Non-pigmented ciliary epithelial cell (primary cell): ENCODE data around the gene CUL2.
"Not testable (repeated sequence)": the region's sequence is repeated elsewhere in the genome, so short reads cannot be mapped to it uniquely, and the experiment has no call there.

Experiments used
- DNase-seq: peaks from one replicate; pipeline ENCODE4 v3.0.0-alpha.2; 2010; ENCODE audit warnings: low read depth

Gene CUL2

GRCh38 chr10:35090162-35090954, at the start of gene CUL2:
TSS of gene CUL2 (minus strand) at chr10:35090341. CDS start at chr10:35071317, 19,024 bp downstream.
- peak; percentile 86 for DNase-seq

DNA sequence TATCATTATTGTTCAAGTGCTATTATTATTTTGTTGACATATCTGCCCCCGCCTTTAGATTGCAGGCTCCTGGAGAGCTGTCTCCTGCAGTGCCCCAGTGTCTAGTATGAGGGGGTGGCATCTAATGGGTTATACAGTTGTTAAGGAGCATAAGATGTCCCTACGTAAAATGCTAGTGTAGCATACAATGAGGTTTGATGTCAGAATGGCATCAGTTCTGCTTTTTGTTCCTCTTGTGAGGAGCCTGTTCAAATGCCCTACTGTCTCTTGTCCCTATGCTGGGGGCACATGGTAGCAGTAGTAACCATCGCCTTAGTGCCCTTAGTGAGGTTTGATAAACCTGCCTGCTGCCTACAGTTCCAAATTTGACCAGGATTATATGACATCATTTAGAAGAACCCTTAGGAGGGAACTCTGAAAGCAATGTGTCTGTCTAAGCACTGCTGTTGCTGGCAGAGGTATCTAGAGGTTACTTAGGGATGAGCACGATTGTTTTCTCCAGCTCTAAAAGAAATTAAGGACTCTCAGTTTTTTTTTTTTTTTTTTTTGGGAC, 46.2 kb upstream of the CUL2 start:
- no peak for DNase-seq

DNA sequence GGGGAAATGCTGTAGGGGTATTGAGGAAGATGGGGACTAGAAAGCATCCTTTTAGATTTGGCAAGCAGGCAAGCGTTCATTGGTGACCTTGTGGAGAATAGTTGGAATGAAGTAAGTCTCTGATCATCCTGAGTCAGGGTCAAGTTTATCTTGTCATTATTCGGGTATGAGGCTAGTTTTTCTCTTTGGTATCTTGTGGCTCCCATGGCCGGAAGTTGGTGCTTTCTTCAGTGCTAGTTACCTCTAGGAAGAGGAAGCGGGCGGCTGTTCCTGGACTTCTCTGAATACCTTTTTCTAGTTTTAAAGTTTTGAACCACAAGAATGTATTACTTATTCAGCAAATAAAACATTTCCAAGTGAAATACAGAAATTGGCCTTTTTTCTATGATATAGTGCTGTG, 45.7 kb upstream of the CUL2 start:
- no peak for DNase-seq

DNA sequence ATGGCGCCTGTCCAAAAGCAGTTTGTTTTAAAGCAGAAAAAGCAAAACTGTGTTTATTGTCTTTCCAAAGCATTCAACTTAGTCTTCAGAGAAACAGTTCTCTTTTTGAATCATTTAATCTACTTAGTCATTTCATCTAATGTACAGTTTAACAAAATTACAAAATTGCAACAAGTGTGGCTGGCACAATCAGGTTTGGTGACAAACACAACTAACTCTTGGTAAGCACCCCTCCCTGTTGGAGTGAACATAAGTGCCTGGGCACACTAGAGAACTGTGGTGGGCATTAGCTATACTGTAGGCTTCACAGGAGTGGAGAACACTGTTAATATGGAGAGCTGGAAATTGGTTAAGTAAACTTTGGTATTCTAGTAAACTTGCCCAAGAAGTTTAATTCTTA, 43.4 kb upstream of the CUL2 start:
- no peak for DNase-seq

DNA sequence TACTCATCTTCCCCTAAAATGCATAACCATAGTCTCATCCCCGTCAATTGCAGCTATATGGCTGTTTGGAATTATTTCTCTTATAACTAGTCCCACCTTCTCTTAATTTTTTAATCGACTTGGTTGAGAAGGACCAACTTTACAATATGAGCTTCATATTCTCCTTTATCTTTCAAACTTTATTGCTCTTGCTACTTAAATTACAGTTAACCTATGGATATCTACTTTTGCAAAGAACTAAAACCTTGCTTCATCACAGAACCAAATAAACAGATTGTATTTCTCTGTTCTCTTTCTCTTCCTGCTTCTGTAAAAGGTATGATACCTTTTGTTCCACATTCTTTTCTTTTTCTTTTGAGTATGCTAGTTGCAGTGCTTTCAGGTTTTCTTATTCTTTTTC, 42.6 kb upstream of the CUL2 start:
- DNase-seq, result no peak

DNA sequence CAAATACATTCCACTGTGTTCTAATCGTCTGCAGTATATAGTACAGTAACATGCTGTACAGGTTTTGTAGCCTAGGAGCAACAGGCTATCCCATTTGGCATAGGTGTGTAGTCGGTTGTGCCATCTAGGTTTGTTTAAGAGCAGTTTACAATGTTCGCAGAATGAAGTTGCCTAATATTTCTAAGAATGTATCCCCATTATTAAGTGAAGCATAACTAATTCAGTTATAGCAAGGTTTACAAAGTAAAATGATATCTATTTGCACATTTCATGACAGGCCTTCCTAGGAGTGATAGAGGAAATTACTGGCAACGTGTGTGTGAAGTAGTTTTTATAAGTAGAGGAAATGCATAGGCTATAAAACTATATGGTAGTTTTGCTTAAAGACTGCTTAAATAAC, 40.5 kb upstream of the CUL2 start:
- DNase-seq, result no peak

DNA sequence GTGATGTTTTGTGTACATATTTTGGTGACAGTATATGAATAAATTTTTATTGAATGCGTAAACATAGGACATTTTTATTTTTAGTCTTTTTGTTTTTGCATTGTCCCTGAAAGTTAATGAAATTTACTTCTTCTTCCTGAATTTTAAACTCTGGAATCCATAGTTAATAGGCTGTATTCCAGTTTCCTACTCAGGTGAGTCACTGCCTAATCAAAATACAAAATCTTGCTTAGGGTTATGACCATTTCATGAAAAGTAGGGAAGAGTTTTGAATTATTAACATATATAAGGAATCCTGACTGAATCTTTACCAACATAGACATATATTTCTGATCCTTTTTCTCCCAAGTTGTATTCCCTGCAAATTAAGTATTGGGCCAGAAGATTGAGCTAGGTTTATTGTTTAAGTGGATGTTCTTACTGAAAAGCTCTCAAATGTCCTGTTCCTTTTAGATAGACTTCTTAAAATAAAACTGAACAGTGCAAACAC, 39.1 kb upstream of the CUL2 start:
- no peak for DNase-seq

GRCh38 chr10:35127289-35127891, 37.2 kb upstream of the CUL2 start:
- no peak for DNase-seq

DNA sequence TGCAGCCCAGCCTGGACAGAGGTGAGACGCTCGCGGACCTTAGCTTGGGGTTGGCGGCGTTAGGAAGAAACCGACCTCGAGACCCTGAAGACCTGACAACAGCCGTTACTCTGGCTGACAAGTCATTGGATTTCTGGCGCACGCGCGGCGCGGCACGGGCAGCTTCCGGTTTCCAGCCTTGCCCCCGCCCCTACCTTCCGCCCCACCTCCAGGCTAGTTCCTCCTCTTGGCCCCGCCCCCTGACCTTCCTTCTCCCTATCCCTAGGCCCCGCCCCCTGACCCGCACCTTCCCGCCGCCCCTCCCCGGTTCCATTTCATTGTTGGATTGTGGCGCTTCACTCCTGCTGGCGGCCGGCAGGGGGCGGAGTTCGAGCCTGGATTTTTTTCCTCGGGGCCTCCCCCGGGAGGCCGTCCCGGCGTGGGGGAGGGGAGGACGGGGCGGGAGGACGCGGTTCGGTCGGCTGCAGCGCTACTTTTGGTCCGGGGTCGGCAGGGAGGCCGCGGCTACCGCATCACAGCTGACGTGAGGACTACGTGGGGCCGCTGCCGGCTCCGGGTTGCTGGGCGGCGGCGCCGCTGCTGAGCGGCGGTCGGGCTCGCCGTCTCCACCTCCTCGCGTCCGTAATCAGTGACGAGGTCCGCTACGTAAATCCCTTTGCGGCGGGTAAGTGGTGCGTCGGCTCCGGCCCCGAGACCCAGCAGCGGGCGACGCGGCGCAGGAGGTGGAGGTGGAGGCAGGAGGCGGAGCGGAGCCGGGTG, 36.6 kb upstream of the CUL2 start, which contains the start of gene CREM:
Gene CREM, plus strand, starts transcription at position 317 of the 759 bp plus-strand sequence. CDS start 10,990 bp downstream, outside the sequence.
- peak; percentile 66 for DNase-seq

DNA sequence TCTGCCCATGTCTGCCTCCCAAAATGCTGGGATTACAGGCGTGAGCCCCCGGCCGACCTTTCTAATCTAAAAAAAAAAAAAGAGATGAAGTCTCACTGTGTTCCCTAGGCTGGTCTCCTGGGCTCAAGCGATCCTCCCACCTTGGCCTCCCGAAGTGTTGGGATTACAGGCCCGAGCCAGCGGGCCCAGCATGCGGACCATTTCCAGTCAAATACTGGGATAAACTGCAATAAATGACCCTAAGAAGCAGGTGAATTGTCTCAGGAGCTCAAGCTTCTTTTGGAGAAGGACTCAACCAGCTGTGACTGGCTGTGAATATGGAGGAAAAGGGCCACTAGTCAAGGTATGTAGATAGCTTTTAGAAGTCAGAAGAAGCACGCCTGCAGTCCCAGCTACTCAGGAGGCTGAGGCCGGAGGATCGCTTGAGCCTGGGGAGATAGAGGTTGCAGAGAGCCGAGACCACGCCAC, 36.0 kb upstream of the CUL2 start:
- no peak for DNase-seq

- DNase-seq, result no peak
These were observed 34.4 kb upstream of the CUL2 start for GRCh38 chr10:35124540-35124939.

GRCh38 chr10:35119378-35119777, 29.2 kb upstream of the CUL2 start:
- DNase-seq, result no peak

GRCh38 chr10:35112571-35112970, 22.4 kb upstream of the CUL2 start:
- DNase-seq, result no peak

DNA sequence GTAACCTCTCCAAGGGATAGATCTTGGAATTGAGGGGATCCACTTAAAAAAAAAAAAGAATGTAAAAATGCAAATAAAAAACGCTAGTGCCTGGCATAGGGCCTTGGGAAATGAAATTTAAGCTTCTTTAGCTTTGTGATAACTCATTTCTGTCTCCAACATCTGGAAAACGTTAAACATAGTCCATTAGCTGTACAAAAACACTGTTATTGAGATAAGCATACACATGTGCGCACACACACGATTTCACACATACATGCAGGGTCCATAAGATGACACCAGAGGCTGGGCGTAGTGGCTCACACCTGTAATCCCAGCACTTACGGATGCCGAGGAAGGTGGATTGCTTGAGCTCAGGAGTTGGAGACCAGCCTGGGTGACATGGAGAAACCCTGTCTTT, 13.7 kb upstream of the CUL2 start:
- no peak for DNase-seq

DNA sequence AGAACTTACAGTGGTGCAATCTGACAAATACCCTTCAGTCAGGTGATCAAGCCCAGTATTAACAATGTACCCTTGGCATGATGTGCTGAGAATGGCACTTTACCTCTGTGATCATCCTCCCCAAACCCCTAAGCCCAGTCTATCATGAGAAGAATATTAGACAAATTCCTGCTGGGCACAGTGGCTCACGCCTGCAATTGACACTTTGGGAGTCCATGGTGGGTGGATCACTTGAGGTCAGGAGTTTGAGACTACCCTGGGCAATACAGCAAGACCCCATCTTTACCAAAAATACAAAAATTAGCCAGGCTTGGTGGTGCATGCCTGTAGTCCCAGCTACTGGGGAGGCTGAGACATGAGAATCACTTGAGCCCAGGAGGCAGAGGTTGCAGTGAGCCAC, 7.4 kb upstream of the CUL2 start:
- DNase-seq, result no peak

- no peak for DNase-seq
These were observed 6.2 kb upstream of the CUL2 start for GRCh38 chr10:35096312-35096711.

DNA sequence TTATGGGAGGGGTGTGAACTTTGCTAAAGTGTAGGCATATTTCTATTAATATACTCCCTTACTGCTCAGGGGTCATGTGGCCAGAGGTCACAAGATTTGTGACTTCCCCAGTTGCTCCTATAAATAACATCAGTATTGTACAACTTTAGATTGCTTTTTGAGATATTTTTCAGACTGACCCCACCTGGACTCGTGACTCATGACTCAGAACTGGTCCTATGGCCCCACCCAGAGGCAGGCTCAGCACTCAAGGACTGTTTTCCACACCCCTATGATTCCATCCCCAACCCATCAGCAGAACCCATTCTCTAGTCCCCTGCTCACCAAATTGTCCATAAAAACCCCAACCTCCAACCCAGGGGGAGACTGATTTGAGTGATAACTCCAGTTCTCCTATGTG, 2.7 kb upstream of the CUL2 start:
- DNase-seq, result no peak

DNA sequence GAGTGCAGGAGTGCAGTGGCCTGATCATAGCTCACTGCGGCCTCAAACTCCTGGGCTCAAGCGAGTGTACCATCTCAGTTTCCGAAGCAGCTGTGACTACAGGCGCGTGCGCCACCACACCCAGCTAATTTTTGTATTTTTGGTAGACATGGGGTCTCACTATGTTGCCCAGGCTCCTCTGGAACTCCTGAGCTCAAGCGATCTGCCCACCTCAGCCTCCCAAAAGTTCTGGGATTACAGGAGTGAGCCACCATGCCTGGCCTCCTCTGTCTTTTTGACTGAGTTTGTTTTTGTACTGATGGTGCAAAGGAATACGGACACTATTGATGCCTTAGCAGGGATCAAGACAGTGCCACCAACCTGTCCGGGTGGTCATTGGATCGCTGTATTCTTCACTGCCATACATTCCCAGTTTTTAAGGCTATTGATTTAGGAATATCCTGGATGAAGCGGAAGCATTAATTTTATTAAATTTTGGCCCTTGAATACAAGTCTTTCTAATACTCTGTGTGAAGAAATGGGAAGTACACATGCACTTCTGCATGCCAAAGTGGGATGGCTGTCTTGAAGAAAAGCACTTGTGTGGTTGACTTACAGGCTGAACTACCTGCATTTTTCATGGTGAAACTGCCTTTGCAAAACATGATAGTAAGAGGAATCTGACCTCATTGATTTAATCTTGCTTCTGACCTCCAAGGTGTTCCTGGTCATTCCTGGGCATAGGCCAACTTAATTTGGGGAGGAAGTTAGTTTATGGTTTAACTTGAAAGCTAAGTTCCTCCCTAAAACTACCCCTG, 2.1 kb upstream of the CUL2 start:
- no peak for DNase-seq

- DNase-seq, result no peak
These were observed 455 bp downstream of the CUL2 start for GRCh38 chr10:35089611-35090161.

DNA sequence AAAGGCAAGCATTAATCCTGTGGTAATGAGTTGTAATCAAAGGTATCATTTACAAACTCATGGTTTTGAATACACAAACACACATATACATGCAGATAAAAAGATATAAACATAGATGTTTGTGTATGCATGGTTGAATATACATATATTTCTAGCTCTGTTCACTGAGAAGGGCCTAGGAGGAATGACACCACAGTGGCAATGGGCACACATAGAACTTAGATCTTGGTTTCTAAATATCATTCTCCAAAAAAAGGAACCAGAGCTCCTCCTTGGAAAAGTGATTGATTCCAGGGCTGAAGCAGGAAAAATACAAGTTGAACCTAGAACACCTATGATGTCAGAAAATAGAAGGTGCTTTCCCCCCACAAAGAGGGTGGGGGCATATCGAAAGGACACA, 6.9 kb downstream of the CUL2 start:
- no peak for DNase-seq

DNA sequence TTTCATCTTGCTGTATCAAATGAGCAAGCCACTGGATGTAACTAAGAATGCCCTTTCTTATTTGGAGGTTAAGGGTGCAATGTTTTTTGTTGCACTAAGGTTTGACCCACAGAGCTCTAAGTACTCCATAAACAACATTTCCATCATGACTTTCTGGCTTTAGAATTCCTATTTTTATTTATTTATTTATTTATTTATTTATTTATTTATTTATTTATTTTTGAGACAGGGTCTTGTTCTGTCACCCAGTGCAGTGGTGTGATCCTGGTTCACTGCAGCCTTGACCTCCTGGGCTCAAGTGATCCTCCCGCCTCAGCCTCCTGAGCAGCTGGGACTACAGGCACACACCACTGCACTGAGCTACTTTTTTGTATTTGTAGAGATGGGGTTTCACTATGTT, 9.9 kb downstream of the CUL2 start:
- DNase-seq, result not testable (repeated sequence)
